HepG2 (cell line): ENCODE results near the gene NUDT7. TPM values are rescaled to one million over a fixed set of nuclear protein-coding genes. Genes with fewer than 3 reads are reported as not detected.

Source experiments
- ARID2 ChIP-seq: sonication (generic); formaldehyde crosslinking; IDR thresholded peaks from 2 replicates; pipeline ENCODE4 v1.8.1; 2022; ENCODE audit warnings: mild to moderate bottlenecking, missing genetic modification reagents, borderline replicate concordance
- BHLHE40 ChIP-seq: IDR thresholded peaks from 2 replicates; pipeline ENCODE4 v1.6.1; 2011; ENCODE audit warnings: low read length, improper control_type of control experiment
- CAMTA2 ChIP-seq: sonication (generic); formaldehyde crosslinking; IDR thresholded peaks from 2 replicates; pipeline ENCODE4 v1.4.0; 2020; ENCODE audit warnings: mild to moderate bottlenecking, missing genetic modification reagents, borderline replicate concordance
- CENPBD1 ChIP-seq: sonication (generic); formaldehyde crosslinking; IDR thresholded peaks from 2 replicates; pipeline ENCODE4 v1.8.0; 2022; ENCODE audit warnings: missing genetic modification reagents, low read depth, mild to moderate bottlenecking, borderline replicate concordance
- DPF2 ChIP-seq: sonication (generic); formaldehyde crosslinking; IDR thresholded peaks from 2 replicates; pipeline ENCODE4 v1.4.0; 2020; ENCODE audit warnings: mild to moderate bottlenecking, low read depth, missing genetic modification reagents, borderline replicate concordance
- GLI4 ChIP-seq: sonication (generic); formaldehyde crosslinking; IDR thresholded peaks from 2 replicates; pipeline ENCODE4 v1.5.1; 2020; ENCODE audit warnings: missing genetic modification reagents, mild to moderate bottlenecking, moderate library complexity, borderline replicate concordance
- HHEX ChIP-seq: IDR thresholded peaks from 2 replicates; pipeline ENCODE4 v1.6.1; 2016; ENCODE audit warnings: control low read depth
- HNRNPL ChIP-seq: fragments of 200-400 bp; formaldehyde crosslinking; IDR thresholded peaks from 2 replicates; pipeline ENCODE4 v1.6.1; 2017; ENCODE audit warnings: mild to moderate bottlenecking, low read depth, low read length
- HOXA9 ChIP-seq: sonication (generic); formaldehyde crosslinking; IDR thresholded peaks from 2 replicates; pipeline ENCODE4 v1.8.1; 2022; ENCODE audit warnings: missing genetic modification reagents, mild to moderate bottlenecking, moderate library complexity, borderline replicate concordance
- IKZF4 ChIP-seq: sonication (generic); formaldehyde crosslinking; IDR thresholded peaks from 2 replicates; pipeline ENCODE4 v1.5.1; 2020; ENCODE audit warnings: borderline replicate concordance, mild to moderate bottlenecking, low read depth, missing genetic modification reagents; ENCODE audit errors: not compliant biosample characterization
- KDM2A ChIP-seq: sonication (generic); formaldehyde crosslinking; IDR thresholded peaks from 2 replicates; pipeline ENCODE4 v1.4.0; 2020; ENCODE audit warnings: low read depth, missing genetic modification reagents, borderline replicate concordance
- KLF15 ChIP-seq: sonication (generic); formaldehyde crosslinking; IDR thresholded peaks from 2 replicates; pipeline ENCODE4 v1.8.1; 2023; ENCODE audit warnings: borderline replicate concordance, mild to moderate bottlenecking, inconsistent platforms, missing genetic modification reagents, mixed read lengths
- MZF1 ChIP-seq: sonication (generic); formaldehyde crosslinking; IDR thresholded peaks from 2 replicates; pipeline ENCODE4 v1.8.1; 2023; ENCODE audit warnings: mild to moderate bottlenecking, missing genetic modification reagents, borderline replicate concordance
- NCOA1 ChIP-seq: sonication (generic); formaldehyde crosslinking; IDR thresholded peaks from 2 replicates; pipeline ENCODE4 v1.9.0; 2021; ENCODE audit warnings: missing genetic modification reagents
- PAWR ChIP-seq: sonication (generic); formaldehyde crosslinking; IDR thresholded peaks from 2 replicates; pipeline ENCODE4 v1.4.0; 2020; ENCODE audit warnings: missing genetic modification reagents, mild to moderate bottlenecking, borderline replicate concordance
- PPARG ChIP-seq: conservative IDR thresholded peaks from 2 replicates; pipeline ENCODE4 v1.6.1; 2016; ENCODE audit warnings: missing biosample characterization, missing genetic modification reagents
- RORA ChIP-seq: sonication (generic); formaldehyde crosslinking; IDR thresholded peaks from 2 replicates; pipeline ENCODE4 v1.5.0; 2020; ENCODE audit warnings: mild to moderate bottlenecking, missing genetic modification reagents, moderate library complexity
- TBX2 ChIP-seq: sonication (generic); formaldehyde crosslinking; IDR thresholded peaks from 2 replicates; pipeline ENCODE4 v1.5.0; 2020; ENCODE audit warnings: missing genetic modification reagents, mild to moderate bottlenecking, borderline replicate concordance
- ZBTB26 ChIP-seq: IDR thresholded peaks from 2 replicates; pipeline ENCODE4 v1.6.1; 2016; ENCODE audit warnings: missing compliant biosample characterization, missing genetic modification reagents, borderline replicate concordance
- ZNF124 ChIP-seq: sonication (generic); formaldehyde crosslinking; IDR thresholded peaks from 2 replicates; pipeline ENCODE4 v1.4.0; 2020; ENCODE audit warnings: missing genetic modification reagents
- ZNF329 ChIP-seq: sonication (generic); formaldehyde crosslinking; IDR thresholded peaks from 2 replicates; pipeline ENCODE4 v1.9.0; 2021; ENCODE audit warnings: low read depth, mild to moderate bottlenecking, missing genetic modification reagents
- ZNF547 ChIP-seq: sonication (generic); formaldehyde crosslinking; IDR thresholded peaks from 2 replicates; pipeline ENCODE4 v1.5.1; 2020; ENCODE audit warnings: mild to moderate bottlenecking, missing genetic modification reagents
- ZNF552 ChIP-seq: sonication (generic); formaldehyde crosslinking; IDR thresholded peaks from 2 replicates; pipeline ENCODE4 v1.9.0; 2022; ENCODE audit warnings: missing genetic modification reagents, mild to moderate bottlenecking, borderline replicate concordance
- ZNF556 ChIP-seq: sonication (generic); formaldehyde crosslinking; IDR thresholded peaks from 2 replicates; pipeline ENCODE4 v1.4.0; 2020; ENCODE audit warnings: mild to moderate bottlenecking, missing genetic modification reagents, borderline replicate concordance
- ZNF713 ChIP-seq: sonication (generic); formaldehyde crosslinking; IDR thresholded peaks from 2 replicates; pipeline ENCODE4 v1.4.0; 2020; ENCODE audit warnings: mild to moderate bottlenecking, missing genetic modification reagents
- polyA plus RNA-seq, 8 experiments: library from polyadenylated mRNA; depleted of rRNA in 3 of 8; stranded (reverse) in 7 of 8; unstranded in 1 of 8; fragments of >200 nt; fragmentation: Illumina TruSeq in 4 of 8; extraction: Trizol in 4 of 8; gene quantifications; 2 replicates each; pipeline versions ENCODE4 v1.2.1 to v1.2.3, GENCODE V29; 2011 to 2016; ENCODE audit warnings: low read depth in 4 of 8, missing spikeins in 1 of 8, mixed read lengths in 1 of 8; ENCODE audit not compliant: insufficient read depth in 1 of 8
- total RNA-seq, 5 experiments: library from RNA; depleted of rRNA; stranded (reverse); fragments of >200 nt; fragmentation: Illumina TruSeq; extraction: Trizol; gene quantifications; 2 replicates each; pipeline ENCODE4 v1.2.3, GENCODE V29; 2016; ENCODE audit warnings: low read depth in 1 of 5
- TF ChIP-seq, protein P1 (sequence below): sonication (generic); formaldehyde crosslinking; IDR thresholded peaks from 2 replicates; pipeline ENCODE4 v1.5.1; 2020; ENCODE audit warnings: missing genetic modification reagents, mild to moderate bottlenecking, borderline replicate concordance
- TF ChIP-seq, protein P2 (sequence below): sonication (generic); formaldehyde crosslinking; IDR thresholded peaks from 2 replicates; pipeline ENCODE4 v1.9.0; 2022; ENCODE audit warnings: low read depth, missing genetic modification reagents

NUDT7 gene
- total and polyA plus RNA-seq, 2 of the 13 experiments (the other 11 are each of a cell fraction or from before 2014, with no cell fraction given): 14.3 to 23.9 TPM

- TF ChIP-seq, protein P1, sequence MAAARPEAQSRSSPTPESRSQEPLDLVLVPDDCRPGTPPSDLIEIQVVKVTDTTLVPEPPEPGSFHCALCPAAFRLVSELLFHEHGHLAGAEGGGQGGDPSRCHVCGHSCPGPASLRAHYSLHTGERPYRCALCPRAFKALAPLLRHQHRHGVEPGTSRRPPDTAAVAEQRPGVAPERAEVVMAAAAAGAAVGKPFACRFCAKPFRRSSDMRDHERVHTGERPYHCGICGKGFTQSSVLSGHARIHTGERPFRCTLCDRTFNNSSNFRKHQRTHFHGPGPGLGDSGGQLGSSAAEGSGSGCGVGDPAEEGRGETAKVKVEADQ: no peak
- TF ChIP-seq GLI4 (no peak), ZNF552 (CRISPR knock-in tag) (no peak), HNRNPL (no peak), RORA (CRISPR knock-in tag) (no peak), ZNF329 (CRISPR knock-in tag) (no peak), NCOA1 (CRISPR knock-in tag) (no peak), ZNF556 (CRISPR knock-in tag) (no peak), PPARG (CRISPR knock-in tag) (no peak), ARID2 (CRISPR knock-in tag) (no peak), HHEX (CRISPR knock-in tag) (no peak), CAMTA2 (CRISPR knock-in tag) (no peak), TBX2 (CRISPR knock-in tag) (no peak), CENPBD1 (CRISPR knock-in tag) (no peak), DPF2 (CRISPR knock-in tag) (no peak), MZF1 (CRISPR knock-in tag) (no peak), ZBTB26 (CRISPR knock-in tag) (no peak), ZNF713 (CRISPR knock-in tag) (no peak), ZNF547 (CRISPR knock-in tag) (no peak), KLF15 (CRISPR knock-in tag) (no peak), BHLHE40 (peak; percentile 53), IKZF4 (CRISPR knock-in tag) (no peak), HOXA9 (CRISPR knock-in tag) (no peak), PAWR (CRISPR knock-in tag) (no peak), KDM2A (CRISPR knock-in tag) (no peak), ZNF124 (CRISPR knock-in tag) (no peak)
- TF ChIP-seq, protein P2, sequence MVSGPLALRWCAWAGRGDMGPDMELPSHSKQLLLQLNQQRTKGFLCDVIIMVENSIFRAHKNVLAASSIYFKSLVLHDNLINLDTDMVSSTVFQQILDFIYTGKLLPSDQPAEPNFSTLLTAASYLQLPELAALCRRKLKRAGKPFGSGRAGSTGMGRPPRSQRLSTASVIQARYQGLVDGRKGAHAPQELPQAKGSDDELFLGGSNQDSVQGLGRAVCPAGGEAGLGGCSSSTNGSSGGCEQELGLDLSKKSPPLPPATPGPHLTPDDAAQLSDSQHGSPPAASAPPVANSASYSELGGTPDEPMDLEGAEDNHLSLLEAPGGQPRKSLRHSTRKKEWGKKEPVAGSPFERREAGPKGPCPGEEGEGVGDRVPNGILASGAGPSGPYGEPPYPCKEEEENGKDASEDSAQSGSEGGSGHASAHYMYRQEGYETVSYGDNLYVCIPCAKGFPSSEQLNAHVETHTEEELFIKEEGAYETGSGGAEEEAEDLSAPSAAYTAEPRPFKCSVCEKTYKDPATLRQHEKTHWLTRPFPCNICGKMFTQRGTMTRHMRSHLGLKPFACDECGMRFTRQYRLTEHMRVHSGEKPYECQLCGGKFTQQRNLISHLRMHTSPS: no peak
These were observed 39.9 kb downstream of the NUDT7 start (continued) for GRCh38 chr16:77762262-77762661.
